ENCODE measurements around the gene HAUS6.

GRCh38 chr9:19151425-19152159, 48.9 kb upstream of the HAUS6 start:
- no peak for TF ChIP-seq CTCF (IDR thresholded peaks at IDR 0.05)
- TF ChIP-seq POLR2A (IDR thresholded peaks at IDR 0.05): no peak

Data from testis (tissue), 2 donors.